Renal pelvis (tissue), 4 donors: Measurements from ENCODE around the gene SORCS2. TPM values are rescaled to one million over a fixed set of nuclear protein-coding genes. Genes with fewer than 3 reads are reported as not detected.

ENCODE experiments used
- DNase-seq: peaks from one replicate; pipeline ENCODE4 v3.0.0-alpha.2; 2013
- polyA plus RNA-seq, 3 donors: library from polyadenylated mRNA; unstranded; fragments of 120-200 nt; gene quantifications; one replicate each; pipeline ENCODE4 v1.2.1, GENCODE V29; 2013; ENCODE audit not compliant: insufficient read length in 3 of 3

Gene SORCS2
- polyA plus RNA-seq, 3 donors, result 5.2 to 11.7 (median 11.1) TPM

- DNase-seq, result no peak
These were observed 550.5 kb downstream of the SORCS2 start for GRCh38 chr4:7742807-7743280.

GRCh38 chr4:7744142-7744804, 551.9 kb downstream of the SORCS2 start:
- DNase-seq, result no peak

- DNase-seq, result no peak
These were observed 553.1 kb downstream of the SORCS2 start for GRCh38 chr4:7745301-7745885.

GRCh38 chr4:7746351-7747061, 554.2 kb downstream of the SORCS2 start:
- no peak for DNase-seq

GRCh38 chr4:7747062-7747385, 554.7 kb downstream of the SORCS2 start:
- no peak for DNase-seq

- no peak for DNase-seq
These were observed 555.2 kb downstream of the SORCS2 start for GRCh38 chr4:7747566-7747965.

- no peak for DNase-seq
These were observed 558.2 kb downstream of the SORCS2 start for GRCh38 chr4:7750523-7750922.

GRCh38 chr4:7750972-7751371, 558.6 kb downstream of the SORCS2 start:
- DNase-seq, result no peak

GRCh38 chr4:7752649-7753048, 560.3 kb downstream of the SORCS2 start:
- DNase-seq, result no peak

- DNase-seq, result no peak
These were observed 560.9 kb downstream of the SORCS2 start for GRCh38 chr4:7753271-7753670.

GRCh38 chr4:7753931-7754465, 561.7 kb downstream of the SORCS2 start:
- DNase-seq, result no peak

GRCh38 chr4:7754565-7755262, 562.4 kb downstream of the SORCS2 start:
- DNase-seq, result no peak

- no peak for DNase-seq
These were observed 563.2 kb downstream of the SORCS2 start for GRCh38 chr4:7755561-7755960.

- no peak for DNase-seq
These were observed 563.7 kb downstream of the SORCS2 start for GRCh38 chr4:7756071-7756470.

GRCh38 chr4:7756561-7757355, 564.4 kb downstream of the SORCS2 start:
- no peak for DNase-seq

GRCh38 chr4:7757501-7758471, 565.4 kb downstream of the SORCS2 start:
- peak; percentile 61 for DNase-seq

- no peak for DNase-seq
These were observed 566.1 kb downstream of the SORCS2 start for GRCh38 chr4:7758476-7758875.

GRCh38 chr4:7759216-7759615, 566.9 kb downstream of the SORCS2 start:
- DNase-seq, result no peak

GRCh38 chr4:7759635-7760034, 567.3 kb downstream of the SORCS2 start:
- DNase-seq, result no peak

- DNase-seq, result no peak
These were observed 567.9 kb downstream of the SORCS2 start for GRCh38 chr4:7760228-7760627.
